ENCODE measurements around the gene BIRC7.

Gene BIRC7

DNA sequence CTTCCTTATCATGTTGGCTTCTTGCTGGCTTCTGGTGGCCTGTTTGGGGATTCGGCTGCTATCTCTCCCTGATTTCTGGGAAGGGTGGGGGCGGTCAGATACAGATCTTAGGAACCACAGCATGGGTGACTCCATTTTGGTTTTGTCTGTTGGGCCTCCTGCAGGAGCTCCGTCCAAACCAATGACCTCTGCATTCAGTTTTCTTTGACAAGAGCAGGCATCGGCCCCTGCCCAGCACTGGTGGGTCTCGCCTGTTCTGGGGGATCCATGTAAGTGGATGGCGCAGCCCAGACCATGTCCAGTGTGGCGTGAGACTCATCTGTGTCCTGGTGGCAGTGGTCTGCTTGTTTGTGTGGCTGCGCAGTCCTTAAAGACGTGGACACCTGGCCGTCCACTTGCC, 28.3 kb downstream of the BIRC7 start:
- no peak for FAIRE-seq
- TF ChIP-seq POLR2AphosphoS5 (IDR thresholded peaks at IDR 0.05; ENCODE audit: low read depth, low read length) = no peak
- TF ChIP-seq TAF1 (IDR thresholded peaks at IDR 0.05; ENCODE audit: borderline replicate concordance, low read depth, low read length) = no peak
- TF ChIP-seq POLR2A (IDR thresholded peaks at IDR 0.05; ENCODE audit: low read depth, low read length) = no peak
- no peak for DNase-seq (ENCODE audit: insufficient read length)

DNA sequence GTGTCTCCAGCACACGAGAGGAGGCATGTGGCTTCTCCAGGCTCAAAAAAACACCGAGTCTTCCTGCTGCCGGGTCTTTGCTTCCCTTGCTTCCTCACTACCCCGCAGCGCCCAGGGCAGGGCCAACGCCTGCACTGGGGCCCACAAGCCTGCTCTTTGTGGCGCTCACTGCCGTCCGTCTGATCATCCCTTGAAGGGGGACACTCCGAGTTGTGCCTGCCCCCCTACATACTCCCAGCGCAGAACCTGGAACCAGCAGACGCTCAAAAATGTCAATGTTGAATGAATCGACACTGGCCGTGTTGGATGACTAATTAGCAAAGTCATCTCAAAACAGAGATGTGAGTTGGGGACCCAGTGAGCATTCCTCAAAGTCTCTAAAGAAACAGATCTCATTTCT, 28.8 kb downstream of the BIRC7 start:
- TF ChIP-seq POLR2A (IDR thresholded peaks at IDR 0.05; ENCODE audit: low read depth, low read length) = no peak
- no peak for TF ChIP-seq TAF1 (IDR thresholded peaks at IDR 0.05; ENCODE audit: borderline replicate concordance, low read depth, low read length)
- no peak for TF ChIP-seq POLR2AphosphoS5 (IDR thresholded peaks at IDR 0.05; ENCODE audit: low read depth, low read length)
- no peak for DNase-seq (ENCODE audit: insufficient read length)
- no peak for FAIRE-seq

GRCh38 chr20:63265891-63266515, 30.3 kb downstream of the BIRC7 start:
- TF ChIP-seq POLR2AphosphoS5 (IDR thresholded peaks at IDR 0.05; ENCODE audit: low read depth, low read length) = no peak
- TF ChIP-seq TAF1 (IDR thresholded peaks at IDR 0.05; ENCODE audit: borderline replicate concordance, low read depth, low read length) = no peak
- TF ChIP-seq POLR2A (IDR thresholded peaks at IDR 0.05; ENCODE audit: low read depth, low read length) = no peak
- DNase-seq (ENCODE audit: insufficient read length) = no peak
- no peak for FAIRE-seq

- FAIRE-seq = no peak
- DNase-seq (ENCODE audit: insufficient read length) = no peak
- TF ChIP-seq POLR2AphosphoS5 (IDR thresholded peaks at IDR 0.05; ENCODE audit: low read depth, low read length) = no peak
- no peak for TF ChIP-seq TAF1 (IDR thresholded peaks at IDR 0.05; ENCODE audit: borderline replicate concordance, low read depth, low read length)
- TF ChIP-seq POLR2A (IDR thresholded peaks at IDR 0.05; ENCODE audit: low read depth, low read length) = no peak
These were observed 32.0 kb downstream of the BIRC7 start for GRCh38 chr20:63267691-63268090.

- no peak for DNase-seq (ENCODE audit: insufficient read length)
- TF ChIP-seq POLR2A (IDR thresholded peaks at IDR 0.05; ENCODE audit: low read depth, low read length) (no peak), POLR2AphosphoS5 (IDR thresholded peaks at IDR 0.05; ENCODE audit: low read depth, low read length) (no peak), TAF1 (IDR thresholded peaks at IDR 0.05; ENCODE audit: borderline replicate concordance, low read depth, low read length) (no peak)
- FAIRE-seq = no peak
These were observed 32.6 kb downstream of the BIRC7 start for GRCh38 chr20:63268256-63268655.

DNA sequence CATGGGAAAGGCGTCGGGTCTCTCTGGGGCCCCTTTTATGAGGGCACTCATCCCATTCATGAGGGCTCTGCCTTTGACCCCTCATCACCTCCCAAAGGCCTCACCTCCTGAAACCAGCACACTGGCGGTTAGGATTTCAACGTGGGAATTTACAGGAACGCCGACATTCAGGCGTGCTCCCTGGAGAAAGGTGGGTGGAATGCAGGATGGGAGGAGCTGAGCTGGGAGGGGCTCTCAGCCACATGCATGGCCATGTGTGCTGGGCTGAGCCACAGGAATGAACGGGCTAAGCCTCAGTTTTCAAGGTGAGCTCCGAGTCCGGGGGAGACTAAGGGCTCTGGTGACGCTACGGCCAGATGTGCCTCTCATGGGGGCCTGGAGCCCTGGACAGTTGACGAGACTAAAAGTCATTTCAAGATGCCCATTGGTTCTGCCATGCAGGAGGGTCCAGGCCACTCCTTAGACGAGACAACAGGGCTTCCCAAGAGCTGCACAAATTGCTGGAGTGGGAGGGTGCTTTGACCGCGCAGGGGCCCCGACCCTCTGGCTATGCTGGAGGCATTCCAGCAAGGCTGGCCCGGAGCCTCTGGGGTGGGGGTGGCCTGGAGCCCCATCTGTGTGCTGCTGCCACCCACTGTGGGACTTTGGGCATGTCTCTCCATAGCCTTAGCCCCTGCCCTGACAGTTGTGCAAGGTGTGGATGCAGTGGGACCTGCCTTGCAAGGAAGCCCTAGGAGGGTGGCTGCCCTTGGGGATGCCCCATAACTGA, 33.1 kb downstream of the BIRC7 start:
- TF ChIP-seq POLR2AphosphoS5 (IDR thresholded peaks at IDR 0.05; ENCODE audit: low read depth, low read length) = no peak
- no peak for TF ChIP-seq POLR2A (IDR thresholded peaks at IDR 0.05; ENCODE audit: low read depth, low read length)
- no peak for TF ChIP-seq TAF1 (IDR thresholded peaks at IDR 0.05; ENCODE audit: borderline replicate concordance, low read depth, low read length)
- no peak for FAIRE-seq
- no peak for DNase-seq (ENCODE audit: insufficient read length)

DNA sequence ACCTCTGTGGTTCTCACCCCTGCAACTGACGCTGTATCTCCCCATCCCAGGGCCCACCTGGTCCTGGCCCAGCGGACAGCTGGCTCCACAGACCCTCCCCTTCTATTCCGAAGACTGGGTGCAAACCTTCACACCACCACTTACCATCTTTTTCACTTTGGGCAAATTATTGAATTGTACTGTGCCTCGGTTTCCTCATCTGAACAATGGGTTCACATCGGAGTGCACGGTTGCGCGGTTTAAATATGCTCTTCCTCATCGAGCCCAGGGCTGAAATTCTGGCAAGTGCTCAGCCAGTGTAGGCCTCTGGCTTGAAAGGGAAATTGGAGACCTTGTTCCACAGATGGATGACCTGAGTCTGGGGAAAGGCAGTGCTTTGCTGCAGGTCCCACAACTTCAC, 34.0 kb downstream of the BIRC7 start:
- no peak for TF ChIP-seq POLR2A (IDR thresholded peaks at IDR 0.05; ENCODE audit: low read depth, low read length)
- TF ChIP-seq TAF1 (IDR thresholded peaks at IDR 0.05; ENCODE audit: borderline replicate concordance, low read depth, low read length) = no peak
- TF ChIP-seq POLR2AphosphoS5 (IDR thresholded peaks at IDR 0.05; ENCODE audit: low read depth, low read length) = no peak
- FAIRE-seq (no peak), DNase-seq (ENCODE audit: insufficient read length) (no peak)

- FAIRE-seq = no peak
These were observed 35.1 kb downstream of the BIRC7 start for GRCh38 chr20:63270606-63271325.

GRCh38 chr20:63272105-63273058, 36.7 kb downstream of the BIRC7 start, which contains the start of gene ARFGAP1:
Gene ARFGAP1, plus strand, starts transcription at chr20:63272813. Its CDS starts 2,768 bp downstream, at chr20:63275581.
- TF ChIP-seq TAF1 (IDR thresholded peaks at IDR 0.05; ENCODE audit: borderline replicate concordance, low read depth, low read length) (0 out of 2 replicates have a peak, but pooled peaks have one; percentile 51), POLR2AphosphoS5 (IDR thresholded peaks at IDR 0.05; ENCODE audit: low read depth, low read length) (peak; percentile 66; the same call in 1 of the 2 replicates), POLR2A (IDR thresholded peaks at IDR 0.05; ENCODE audit: low read depth, low read length) (peak; percentile 86; the same call in 1 of the 2 replicates)
- peak; percentile 90 for FAIRE-seq
- DNase-seq (ENCODE audit: insufficient read length) = peak; percentile 99

More at GRCh38 chr20:63270606-63271325, 35.1 kb downstream of the BIRC7 start:
- TF ChIP-seq TAF1 (IDR thresholded peaks at IDR 0.05; ENCODE audit: borderline replicate concordance, low read depth, low read length) (no peak), POLR2AphosphoS5 (IDR thresholded peaks at IDR 0.05; ENCODE audit: low read depth, low read length) (no peak), POLR2A (IDR thresholded peaks at IDR 0.05; ENCODE audit: low read depth, low read length) (no peak)
- no peak for DNase-seq (ENCODE audit: insufficient read length)

GRCh38 chr20:63273059-63273579, 37.4 kb downstream of the BIRC7 start:
- TF ChIP-seq POLR2AphosphoS5 (IDR thresholded peaks at IDR 0.05; ENCODE audit: low read depth, low read length) = no peak
- TF ChIP-seq TAF1 (IDR thresholded peaks at IDR 0.05; ENCODE audit: borderline replicate concordance, low read depth, low read length) = no peak
- no peak for TF ChIP-seq POLR2A (IDR thresholded peaks at IDR 0.05; ENCODE audit: low read depth, low read length)
- FAIRE-seq (no peak), DNase-seq (ENCODE audit: insufficient read length) (no peak)
